Prostate gland (tissue), 2 donors: ENCODE measurements around the gene HOXB5.

Source experiments
- CTCF ChIP-seq, 4 experiments: fragments of 200-600 bp in 2 of 4; fragments of 450-650 bp in 2 of 4; sonication (generic) in 2 of 4; IDR thresholded peaks; 1 replicate in 3 of 4; 2 replicates in 1 of 4; pipeline ENCODE4 v1.5.1; 2016 to 2019; ENCODE audit warnings: antibody characterized with exemption in 4 of 4, mild to moderate bottlenecking in 2 of 4, moderate library complexity in 2 of 4
- POLR2A ChIP-seq: fragments of 450-650 bp; IDR thresholded peaks from one replicate; pipeline ENCODE4 v1.6.1; 2016; ENCODE audit warnings: antibody characterized with exemption, mild to moderate bottlenecking

GRCh38 chr17:48632579-48633265 lies 39.1 kb upstream of the HOXB5 start:
- no peak for TF ChIP-seq CTCF (IDR thresholded peaks at IDR 0.05)
- no peak for TF ChIP-seq POLR2A
